GM12801 (cell line): ENCODE measurements around the gene UVSSA.

Source experiments
- CTCF ChIP-seq: IDR thresholded peaks from one replicate; pipeline ENCODE4 v1.5.1; 2011; ENCODE audit warnings: control low read depth; ENCODE audit not compliant: insufficient read length; ENCODE audit errors: extremely low read depth

The UVSSA gene

GRCh38 chr4:1403591-1404572, 56.9 kb downstream of the UVSSA start:
- TF ChIP-seq CTCF: no peak

- no peak for TF ChIP-seq CTCF
These were observed 57.7 kb downstream of the UVSSA start for GRCh38 chr4:1404573-1405253.

GRCh38 chr4:1405254-1405635, 58.2 kb downstream of the UVSSA start:
- no peak for TF ChIP-seq CTCF

DNA sequence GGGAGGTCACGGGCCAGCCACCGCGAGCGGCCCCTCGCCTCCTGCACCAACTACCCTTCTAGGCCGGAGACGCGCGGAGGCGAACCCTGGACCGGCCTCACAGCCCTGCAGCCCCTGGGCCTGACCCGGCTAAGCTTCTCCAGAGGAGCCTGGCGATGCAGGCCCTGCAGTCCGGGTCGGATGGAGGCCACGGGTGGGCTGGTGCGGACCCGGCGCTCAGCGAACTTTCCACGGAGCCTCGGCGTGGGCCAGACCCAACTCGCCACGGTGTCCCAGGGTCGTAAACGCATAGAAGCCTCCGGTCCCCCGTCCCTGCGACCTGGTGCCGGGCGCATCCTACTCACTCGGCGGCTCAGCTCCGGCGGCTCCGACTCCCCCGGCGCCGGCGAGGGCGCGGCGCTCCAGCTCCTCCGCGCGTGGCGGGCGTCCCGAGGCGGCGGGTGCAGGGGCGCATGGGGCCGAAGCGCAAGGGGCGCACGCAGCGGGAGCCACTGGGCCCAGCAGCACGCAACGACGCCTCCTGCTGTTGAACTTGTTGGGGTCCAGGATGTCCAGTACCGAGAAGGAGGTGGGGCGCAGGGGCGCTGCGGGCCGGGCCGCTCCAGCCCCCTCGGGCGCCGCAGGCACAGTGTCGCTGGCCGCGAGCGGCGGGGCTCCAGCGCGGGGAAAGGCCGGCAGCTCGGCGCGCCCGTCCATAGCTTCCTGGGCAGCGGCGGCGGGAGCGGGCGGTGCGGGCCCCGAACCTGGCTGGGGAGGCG, 58.8 kb downstream of the UVSSA start:
- no peak for TF ChIP-seq CTCF

DNA sequence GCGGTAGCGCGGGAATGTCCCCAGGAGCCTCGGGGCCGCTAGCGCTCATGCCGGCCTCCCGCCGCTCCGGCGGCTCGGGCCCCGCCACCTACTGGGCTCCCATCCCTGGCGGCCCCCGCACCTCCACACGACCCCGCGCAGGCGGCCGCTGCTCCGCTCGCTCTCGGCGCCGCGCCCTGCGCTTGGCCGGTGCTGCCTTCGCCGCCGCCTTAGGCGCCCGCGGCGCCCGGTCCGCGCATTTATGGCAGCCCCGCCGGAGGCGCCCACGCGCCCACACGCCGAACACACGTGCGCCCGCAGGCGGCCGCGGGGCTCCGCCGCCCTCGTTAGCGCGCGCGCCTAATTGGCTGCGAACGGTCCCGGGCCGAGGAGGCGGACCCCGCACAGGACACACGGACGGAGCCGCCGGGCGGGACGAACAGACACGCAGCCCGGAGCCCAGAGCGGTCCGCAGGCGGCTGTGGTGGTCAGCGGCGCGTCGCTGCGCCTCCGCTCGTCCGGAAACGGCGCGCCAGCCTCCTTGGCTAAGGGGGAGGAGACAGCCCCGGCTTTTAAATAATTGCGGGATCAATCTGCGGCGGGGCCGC, 59.5 kb downstream of the UVSSA start, which contains the start of gene NKX1-1:
Gene NKX1-1, minus strand, starts transcription at position 49 of the 587 bp plus-strand sequence. Its CDS starts 0 bp downstream, at position 49.
- no peak for TF ChIP-seq CTCF

DNA sequence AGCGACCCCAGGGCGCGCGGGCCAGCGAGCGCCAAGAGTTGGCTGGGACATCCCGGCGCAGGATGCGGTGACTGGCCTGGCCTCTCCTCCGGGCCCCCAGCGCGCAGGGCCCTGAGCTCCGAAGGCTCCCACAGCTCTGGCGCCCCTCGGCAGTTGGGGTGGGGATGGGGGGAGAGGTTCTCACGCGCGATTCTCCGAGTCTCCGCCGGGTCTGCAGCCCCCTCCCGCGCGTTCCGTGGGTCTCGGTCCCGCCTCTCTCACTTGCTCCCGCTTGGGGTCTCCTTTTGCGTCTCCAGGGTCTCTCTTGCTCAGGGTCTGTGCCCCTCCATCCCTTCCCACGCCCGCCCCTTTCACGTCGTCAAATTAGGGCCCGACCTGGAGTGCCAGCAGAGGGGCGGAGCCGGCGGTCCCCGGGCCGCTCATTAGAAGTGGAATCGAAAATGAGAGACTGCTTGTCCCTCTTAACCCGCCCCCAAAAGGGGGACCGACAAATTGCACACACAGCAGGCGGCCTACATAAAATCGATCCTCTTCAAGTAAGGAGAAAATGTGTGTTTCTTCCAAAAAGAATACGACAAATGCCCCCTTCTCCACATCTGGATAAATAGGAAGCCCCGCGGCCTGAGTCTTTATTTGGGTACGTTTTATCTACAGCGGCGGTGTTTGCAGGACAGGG, 60.1 kb downstream of the UVSSA start:
- no peak for TF ChIP-seq CTCF
